ENCODE measurements around the gene TBCD. TPM values are rescaled to one million over a fixed set of nuclear protein-coding genes. Genes with fewer than 3 reads are reported as not detected.

TBCD gene
- polyA plus RNA-seq, 1 experiment: 38.6 TPM

DNA sequence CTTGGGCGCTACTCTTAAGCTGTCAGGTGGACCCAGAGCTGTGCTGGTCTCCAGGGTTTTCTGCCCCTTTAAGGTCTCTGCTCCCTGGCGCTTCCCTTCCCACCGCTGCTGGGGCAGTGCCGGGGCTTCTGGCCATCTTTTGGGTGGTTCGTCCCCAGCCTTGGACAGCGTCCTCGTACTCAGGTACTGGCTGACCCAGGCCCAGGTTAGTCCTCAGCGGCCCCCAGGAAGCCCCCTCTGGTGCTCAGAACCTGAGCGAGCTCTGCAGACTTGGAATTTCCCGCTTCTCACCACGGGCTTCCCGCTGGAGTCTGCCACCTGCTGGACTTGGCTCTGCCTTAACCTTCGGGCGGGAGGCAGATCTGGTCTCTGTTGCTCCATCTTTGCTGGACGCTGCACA is 182.0 kb downstream of the TBCD start:
- TF ChIP-seq, protein P1, sequence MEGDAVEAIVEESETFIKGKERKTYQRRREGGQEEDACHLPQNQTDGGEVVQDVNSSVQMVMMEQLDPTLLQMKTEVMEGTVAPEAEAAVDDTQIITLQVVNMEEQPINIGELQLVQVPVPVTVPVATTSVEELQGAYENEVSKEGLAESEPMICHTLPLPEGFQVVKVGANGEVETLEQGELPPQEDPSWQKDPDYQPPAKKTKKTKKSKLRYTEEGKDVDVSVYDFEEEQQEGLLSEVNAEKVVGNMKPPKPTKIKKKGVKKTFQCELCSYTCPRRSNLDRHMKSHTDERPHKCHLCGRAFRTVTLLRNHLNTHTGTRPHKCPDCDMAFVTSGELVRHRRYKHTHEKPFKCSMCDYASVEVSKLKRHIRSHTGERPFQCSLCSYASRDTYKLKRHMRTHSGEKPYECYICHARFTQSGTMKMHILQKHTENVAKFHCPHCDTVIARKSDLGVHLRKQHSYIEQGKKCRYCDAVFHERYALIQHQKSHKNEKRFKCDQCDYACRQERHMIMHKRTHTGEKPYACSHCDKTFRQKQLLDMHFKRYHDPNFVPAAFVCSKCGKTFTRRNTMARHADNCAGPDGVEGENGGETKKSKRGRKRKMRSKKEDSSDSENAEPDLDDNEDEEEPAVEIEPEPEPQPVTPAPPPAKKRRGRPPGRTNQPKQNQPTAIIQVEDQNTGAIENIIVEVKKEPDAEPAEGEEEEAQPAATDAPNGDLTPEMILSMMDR (IDR thresholded peaks at IDR 0.05; ENCODE audit: insufficient read depth, low read depth, low read length): no peak
- ChIA-PET POLR2A (no interaction called here), CTCF (interaction anchor here (1.9 kb wide), 1 partner anchor 152 kb away, joined by 5 read pairs; no protein-coding TSS in a partner anchor)
- DNase-seq (ENCODE audit: low read depth): no peak
- Histone ChIP-seq H3K36me3 (ENCODE audit: control insufficient read depth, insufficient read depth, low read length) (peaks cover 16% of the 10 kb centered on the region), H3K4me3 (ENCODE audit: low read depth, low read length) (no peak overlapping the region), H3K27me3 (ENCODE audit: control insufficient read depth, insufficient read depth, low read length) (no peaks in the 10 kb centered on the region)

DNA sequence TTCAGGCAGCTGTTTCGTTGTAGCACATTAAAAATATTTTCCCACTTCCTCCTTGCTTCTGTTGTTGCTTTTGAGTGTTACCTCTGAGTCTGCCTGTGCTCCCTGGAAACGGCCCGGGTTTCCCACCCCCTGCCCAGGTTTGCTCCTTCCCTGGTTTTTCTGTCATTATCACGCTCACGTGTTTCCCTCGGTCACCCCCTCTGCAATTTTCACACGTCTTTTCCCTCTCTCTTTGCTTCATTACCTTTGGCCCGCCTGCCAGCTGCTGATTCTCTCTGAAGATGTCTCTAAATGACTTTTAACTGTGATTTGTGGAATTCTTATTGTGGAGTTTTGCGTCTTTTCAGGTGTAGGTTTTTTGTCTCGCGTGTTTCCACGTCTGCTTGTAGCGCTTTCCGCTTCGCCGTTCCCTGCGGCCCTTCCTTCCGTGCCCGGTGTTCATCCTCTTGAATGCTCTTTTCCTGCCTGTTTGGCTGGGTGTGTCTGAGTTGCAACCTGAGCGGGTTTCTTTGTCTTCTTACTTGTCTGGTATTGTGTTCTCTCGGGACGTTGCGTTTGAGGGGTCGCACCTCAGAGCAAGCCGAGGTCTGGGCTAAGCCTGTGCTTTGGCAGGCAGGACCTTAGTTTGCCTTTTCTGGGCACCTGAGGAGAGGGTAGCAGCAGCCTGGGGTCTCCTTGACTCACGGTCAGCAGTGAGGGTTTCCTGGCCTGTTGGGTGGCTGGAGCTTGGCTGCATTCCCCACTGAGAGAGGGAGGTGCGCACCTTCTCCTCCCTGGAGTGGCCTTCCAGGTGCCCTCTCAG is 184.3 kb downstream of the TBCD start:
- ChIA-PET POLR2A (no interaction called here), CTCF (no interaction called here)
- Histone ChIP-seq H3K36me3 (ENCODE audit: control insufficient read depth, insufficient read depth, low read length) (peaks cover 10% of the 10 kb centered on the region), H3K4me3 (ENCODE audit: low read depth, low read length) (no peak overlapping the region), H3K27me3 (ENCODE audit: control insufficient read depth, insufficient read depth, low read length) (no peaks in the 10 kb centered on the region)
- TF ChIP-seq, protein P1 (IDR thresholded peaks at IDR 0.05; ENCODE audit: insufficient read depth, low read depth, low read length): no peak
- no peak for DNase-seq (ENCODE audit: low read depth)

DNA sequence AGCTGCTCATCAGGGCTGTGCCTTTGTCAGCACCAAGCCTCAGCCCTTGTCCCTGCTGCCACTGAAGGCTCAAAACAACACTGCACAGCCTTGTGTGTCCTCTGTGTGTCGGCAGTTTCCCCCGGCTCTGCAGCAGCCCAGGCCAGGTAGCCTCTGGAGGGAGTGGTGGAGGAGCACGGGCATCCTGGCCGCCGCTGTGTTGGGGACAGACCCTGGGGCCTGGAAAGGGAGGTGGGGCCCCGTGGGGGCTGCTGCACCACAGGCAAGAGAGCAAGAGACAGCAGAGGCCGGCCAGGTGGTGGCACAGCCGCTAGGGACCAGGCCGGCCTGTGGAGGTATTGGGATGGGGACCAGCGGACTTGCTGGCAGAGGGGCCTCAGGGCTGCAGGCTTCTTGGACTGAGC is 184.9 kb downstream of the TBCD start:
- Histone ChIP-seq H3K4me3 (ENCODE audit: low read depth, low read length) (no peak overlapping the region), H3K36me3 (ENCODE audit: control insufficient read depth, insufficient read depth, low read length) (peaks cover 13% of the 10 kb centered on the region), H3K27me3 (ENCODE audit: control insufficient read depth, insufficient read depth, low read length) (no peaks in the 10 kb centered on the region)
- POLR2A ChIA-PET: no interaction called here
- DNase-seq (ENCODE audit: low read depth): no peak
- CTCF ChIA-PET: no interaction called here
- TF ChIP-seq, protein P1 (IDR thresholded peaks at IDR 0.05; ENCODE audit: insufficient read depth, low read depth, low read length): no peak

DNA sequence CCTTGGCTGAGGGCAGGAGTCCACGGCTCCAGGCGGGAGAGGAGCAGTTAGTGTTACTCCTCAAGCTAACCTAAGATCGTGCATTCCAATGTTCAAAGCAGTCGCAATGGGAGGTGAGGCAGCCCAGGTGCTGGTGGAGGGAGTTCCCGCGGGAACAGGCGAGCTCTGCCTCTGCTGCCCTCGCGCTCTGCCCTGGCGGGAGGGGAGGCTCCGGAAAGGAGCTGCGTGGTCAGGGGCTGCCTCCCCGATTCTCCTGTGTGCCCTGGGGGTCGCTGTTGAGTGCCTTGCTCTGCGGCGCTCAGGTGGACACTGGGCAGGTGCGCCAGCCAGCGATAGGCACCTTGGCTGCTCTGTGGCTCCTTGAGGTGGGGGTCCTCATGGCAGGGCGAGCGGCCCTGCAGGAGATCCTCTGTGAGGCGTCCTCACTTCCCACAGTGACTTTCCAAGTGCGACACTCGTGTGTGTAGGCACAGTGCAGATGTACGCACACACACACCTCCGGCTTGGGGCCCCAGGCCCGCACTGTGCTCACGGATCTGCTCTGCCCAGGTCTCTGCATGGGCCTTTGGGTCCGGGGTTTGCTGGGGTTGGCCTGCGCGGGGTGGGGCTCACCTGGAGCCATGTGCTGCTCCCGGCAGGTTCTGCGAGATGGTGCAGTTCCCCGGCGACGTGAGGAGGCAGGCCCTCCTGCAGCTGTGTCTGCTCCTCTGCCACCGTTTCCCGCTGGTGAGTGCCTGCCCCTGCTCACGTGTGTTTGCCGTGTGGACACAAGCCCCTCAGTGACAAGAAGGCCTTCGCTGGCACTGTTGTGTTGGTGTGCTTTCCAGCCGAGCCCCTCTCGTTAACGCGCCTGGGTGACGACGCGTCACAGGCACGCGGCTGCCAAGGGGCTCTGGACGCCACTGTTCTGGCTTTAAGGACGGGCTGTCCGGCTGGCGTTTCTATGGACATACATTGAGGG is 185.8 kb downstream of the TBCD start:
- Histone ChIP-seq H3K4me3 (ENCODE audit: low read depth, low read length) (no peak overlapping the region), H3K36me3 (ENCODE audit: control insufficient read depth, insufficient read depth, low read length) (peaks cover 13% of the 10 kb centered on the region), H3K27me3 (ENCODE audit: control insufficient read depth, insufficient read depth, low read length) (no peaks in the 10 kb centered on the region)
- DNase-seq (ENCODE audit: low read depth): no peak
- TF ChIP-seq, protein P1 (IDR thresholded peaks at IDR 0.05; ENCODE audit: insufficient read depth, low read depth, low read length): no peak
- ChIA-PET POLR2A (no interaction called here), CTCF (no interaction called here)

DNA sequence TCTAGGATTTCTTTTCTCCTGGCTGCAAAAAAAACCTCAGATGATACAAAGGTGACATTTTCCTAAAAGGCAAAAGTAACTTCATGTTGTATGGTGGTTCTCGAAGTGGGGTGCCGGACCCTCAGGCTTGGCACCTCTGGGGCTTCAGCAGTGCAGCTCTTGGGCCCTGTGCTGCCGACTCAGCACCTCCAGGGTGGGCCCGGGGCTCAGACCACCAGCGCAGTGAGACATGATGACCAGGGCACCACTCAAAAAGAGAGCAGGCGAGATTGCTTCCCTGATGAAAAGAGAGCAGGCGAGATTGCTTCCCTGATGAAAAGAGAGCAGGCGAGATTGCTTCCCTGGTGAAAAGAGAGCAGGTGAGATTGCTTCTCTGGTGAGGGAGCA is 186.6 kb downstream of the TBCD start:
- TF ChIP-seq, protein P1 (IDR thresholded peaks at IDR 0.05; ENCODE audit: insufficient read depth, low read depth, low read length): no peak
- H3K36me3 ChIP-seq (ENCODE audit: control insufficient read depth, insufficient read depth, low read length): peaks cover 11% of the 10 kb centered on the region
- no peak for DNase-seq (ENCODE audit: low read depth)
- no peaks in the 10 kb centered on the region for H3K27me3 ChIP-seq (ENCODE audit: control insufficient read depth, insufficient read depth, low read length)
- H3K4me3 ChIP-seq (ENCODE audit: low read depth, low read length): no peak overlapping the region
- ChIA-PET POLR2A (no interaction called here), CTCF (no interaction called here)
